CD14-positive monocyte (primary cell): ENCODE data around the gene STX18. TPM values are rescaled to one million over a fixed set of nuclear protein-coding genes. Genes with fewer than 3 reads are reported as not detected.

Source experiments
- DNase-seq, 3 donors: peaks; one replicate each; pipeline ENCODE4 v3.0.0-alpha.2; 2011 to 2022
- H2AFZ ChIP-seq: 2 replicates; pipeline ENCODE4 v1.6.0; 2012; ENCODE audit warnings: mild to moderate bottlenecking, low read depth, low read length, inconsistent platforms; ENCODE audit not compliant: insufficient read depth, poor library complexity, severe bottlenecking
- H3K27ac ChIP-seq, 2 donors: 1 replicate in 1 of 2; 2 replicates in 1 of 2; pipeline ENCODE4 v1.5.1; 2012 to 2013; ENCODE audit warnings: low read length in 2 of 2, control low read depth in 1 of 2, inconsistent platforms in 1 of 2, low read depth in 1 of 2, mild to moderate bottlenecking in 1 of 2
- H3K27me3 ChIP-seq, 2 donors: one replicate each; pipeline versions ENCODE4 v1.6.0 to v1.6.1; 2011 to 2013; ENCODE audit warnings: low read length in 2 of 2; ENCODE audit not compliant: control insufficient read depth in 2 of 2, insufficient read depth in 2 of 2
- H3K36me3 ChIP-seq, 2 donors: replicated peaks in 1 of 2; 1 replicate in 1 of 2; 2 replicates in 1 of 2; pipeline versions ENCODE4 v1.5.1 to v1.6.1; 2012 to 2013; ENCODE audit warnings: low read length in 2 of 2, control low read depth in 1 of 2, inconsistent platforms in 1 of 2, mild to moderate bottlenecking in 1 of 2; ENCODE audit not compliant: insufficient read depth in 2 of 2, control insufficient read depth in 1 of 2
- H3K4me1 ChIP-seq, 2 donors: 1 replicate in 1 of 2; 2 replicates in 1 of 2; pipeline versions ENCODE4 v1.5.1 to v1.6.1; 2012 to 2013; ENCODE audit warnings: low read length in 2 of 2, control low read depth in 1 of 2, inconsistent platforms in 1 of 2, mild to moderate bottlenecking in 1 of 2, moderate library complexity in 1 of 2; ENCODE audit not compliant: insufficient read depth in 2 of 2, control insufficient read depth in 1 of 2
- H3K4me2 ChIP-seq: replicated peaks from 2 replicates; pipeline ENCODE3; 2012; ENCODE audit warnings: low read length, moderate library complexity, mild to moderate bottlenecking; ENCODE audit not compliant: poor library complexity, severe bottlenecking; ENCODE audit errors: extremely low read depth
- H3K4me3 ChIP-seq, 3 experiments: fragments of 200-600 bp in 1 of 3; sonication (generic) in 1 of 3; replicated peaks in 1 of 3; 1 replicate in 2 of 3; 2 replicates in 1 of 3; pipeline ENCODE4 v1.5.1; 2011 to 2013; ENCODE audit warnings: low read length in 3 of 3, mild to moderate bottlenecking in 3 of 3, control low read depth in 2 of 3, low read depth in 2 of 3, inconsistent platforms in 1 of 3, moderate library complexity in 1 of 3
- H3K79me2 ChIP-seq: 2 replicates; pipeline ENCODE4 v1.6.0; 2012; ENCODE audit warnings: mild to moderate bottlenecking, control low read depth, inconsistent platforms, low read length, moderate library complexity; ENCODE audit not compliant: insufficient read depth
- H3K9ac ChIP-seq: 2 replicates; pipeline ENCODE4 v1.6.0; 2017; ENCODE audit warnings: low read length, mild to moderate bottlenecking; ENCODE audit not compliant: insufficient read depth, poor library complexity, severe bottlenecking
- H3K9me3 ChIP-seq, 2 donors: replicated peaks in 1 of 2; 1 replicate in 1 of 2; 2 replicates in 1 of 2; pipeline versions ENCODE4 v1.5.1 to v1.6.1; 2012 to 2013; ENCODE audit warnings: low read length in 2 of 2, control low read depth in 1 of 2; ENCODE audit not compliant: control insufficient read depth in 1 of 2, insufficient read depth in 1 of 2
- H4K20me1 ChIP-seq: 2 replicates; pipeline ENCODE4 v1.6.0; 2012; ENCODE audit warnings: mild to moderate bottlenecking, low read length, control low read depth, moderate library complexity; ENCODE audit not compliant: insufficient read depth
- H3K27ac Mint-ChIP-seq, 7 donors: one replicate each; pipeline ENCODE4 v1.8.0; 2020; ENCODE audit warnings: mild to moderate bottlenecking in 7 of 7, mixed read lengths in 7 of 7, moderate library complexity in 6 of 7, inconsistent platforms in 2 of 7
- H3K27me3 Mint-ChIP-seq, 3 donors: one replicate each; pipeline ENCODE4 v1.8.0; 2021 to 2022; ENCODE audit warnings: low read depth in 3 of 3, mild to moderate bottlenecking in 3 of 3, mixed read lengths in 3 of 3, moderate library complexity in 3 of 3, inconsistent platforms in 1 of 3
- H3K36me3 Mint-ChIP-seq, 2 donors: one replicate each; pipeline ENCODE4 v1.8.0; 2020; ENCODE audit warnings: mixed read lengths in 2 of 2, inconsistent platforms in 1 of 2, mild to moderate bottlenecking in 1 of 2
- H3K4me1 Mint-ChIP-seq: one replicate; pipeline ENCODE4 v1.8.0; 2020; ENCODE audit warnings: mild to moderate bottlenecking, mixed read lengths
- H3K4me3 Mint-ChIP-seq, 2 donors: one replicate each; pipeline ENCODE4 v1.8.0; 2020; ENCODE audit warnings: mild to moderate bottlenecking in 2 of 2, mixed read lengths in 2 of 2, moderate library complexity in 1 of 2
- H3K9me3 Mint-ChIP-seq, 7 donors: one replicate each; pipeline ENCODE4 v1.8.0; 2020 to 2022; ENCODE audit warnings: mixed read lengths in 7 of 7, mild to moderate bottlenecking in 6 of 7, moderate library complexity in 6 of 7, inconsistent platforms in 2 of 7
- CTCF ChIP-seq: fragments of 200-600 bp; IDR thresholded peaks from one replicate; pipeline ENCODE4 v1.8.0; 2022; ENCODE audit warnings: antibody characterized with exemption, mild to moderate bottlenecking
- whole genome bisulfite sequencing: methylation state at CpG from one replicate; pipeline ENCODE4 v1.1.5; 2013; ENCODE audit warnings: missing lambda C conversion rate; ENCODE audit not compliant: insufficient coverage; 5-methylcytosine and 5-hydroxymethylcytosine counted together
- intact Hi-C, 2 donors: fragments of 100-400 bp; cut with micrococcal nuclease; formaldehyde crosslinking; loops; one replicate each; pipeline versions ENCODE4 v1.15.0 to v1.15.1; 2023
- polyA plus RNA-seq, 3 donors: library from polyadenylated mRNA; depleted of rRNA in 1 of 3; unstranded in 2 of 3; stranded (reverse) in 1 of 3; fragments of 300-500 nt in 2 of 3; fragments of >200 nt in 1 of 3; fragmentation: Illumina TruSeq in 2 of 3; gene quantifications; 1 replicate in 2 of 3; 2 replicates in 1 of 3; pipeline ENCODE4 v1.2.3, GENCODE V29; 2012 to 2021

STX18 gene
- polyA plus RNA-seq, 3 donors: 19.0 to 24.1 (median 19.6) TPM

- peaks cover 0 to 14% (median 0%) of the 10 kb centered on the region in 7 donors for H3K9me3 Mint-ChIP-seq
- no peak overlapping the region for H3K27ac ChIP-seq
- H4K20me1 ChIP-seq: no peaks in the 10 kb centered on the region
- H3K27ac Mint-ChIP-seq: no peak overlapping the region
- no peaks in the 10 kb centered on the region for H3K4me1 Mint-ChIP-seq
- no peak overlapping the region for H3K9ac ChIP-seq
- TF ChIP-seq CTCF: no peak
- no peak overlapping the region for H3K4me3 ChIP-seq
- no peaks in the 10 kb centered on the region for H3K4me1 ChIP-seq
- H3K36me3 Mint-ChIP-seq: no peaks in the 10 kb centered on the region
- no peak overlapping the region for H3K4me2 ChIP-seq
- no peaks in the 10 kb centered on the region for H3K9me3 ChIP-seq
- no peaks in the 10 kb centered on the region for H3K36me3 ChIP-seq
- H3K4me3 Mint-ChIP-seq: no peak overlapping the region
- 77% methylated on average over 5 of the region's 7 CpGs for WGBS
- H2AFZ ChIP-seq: no peak overlapping the region
- intact Hi-C loops: no loop called here
- no peak for DNase-seq
- H3K79me2 ChIP-seq: no peaks in the 10 kb centered on the region
- peaks cover 0 to 7% of the 10 kb centered on the region in 2 donors for H3K27me3 ChIP-seq
- peaks cover 22 to 33% (median 31%) of the 10 kb centered on the region in 3 donors for H3K27me3 Mint-ChIP-seq
These were observed 140.8 kb downstream of the STX18 start for GRCh38 chr4:4401036-4401435.

GRCh38 chr4:4398430-4398829 is 143.4 kb downstream of the STX18 start:
- no peak overlapping the region for H3K4me3 ChIP-seq
- Mint-ChIP-seq H3K4me1 (no peaks in the 10 kb centered on the region), H3K27ac (no peak overlapping the region), H3K9me3 (peaks cover 0 to 14% (median 0%) of the 10 kb centered on the region in 7 donors), H3K27me3 (peaks cover 28 to 44% (median 40%) of the 10 kb centered on the region in 3 donors), H3K36me3 (no peaks in the 10 kb centered on the region), H3K4me3 (no peak overlapping the region)
- intact Hi-C loops: no loop called here
- no peaks in the 10 kb centered on the region for H4K20me1 ChIP-seq
- no peak for DNase-seq
- H3K4me2 ChIP-seq: no peak overlapping the region
- no peak for TF ChIP-seq CTCF
- H3K27ac ChIP-seq: no peak overlapping the region
- H3K4me1 ChIP-seq: no peaks in the 10 kb centered on the region
- H3K79me2 ChIP-seq: no peaks in the 10 kb centered on the region
- H3K9me3 ChIP-seq: no peaks in the 10 kb centered on the region
- no peak overlapping the region for H3K9ac ChIP-seq
- peaks cover 0 to 14% of the 10 kb centered on the region in 2 donors for H3K27me3 ChIP-seq
- no peaks in the 10 kb centered on the region for H3K36me3 ChIP-seq
- no peak overlapping the region for H2AFZ ChIP-seq
- WGBS: 50% methylated on average over 2 of the region's 4 CpGs
